ENCODE results near the gene ADCY9. TPM values are rescaled to one million over a fixed set of nuclear protein-coding genes. Genes with fewer than 3 reads are reported as not detected.
A peak's percentile ranks its signal among the peaks of the same experiment; 100 is the strongest.
"Not testable (repeated sequence)": the region's sequence is repeated elsewhere in the genome, so short reads cannot be mapped to it uniquely, and the experiment has no call there.

The ADCY9 gene
- total and polyA plus RNA-seq, 8 donors: 9.8 to 61.1 (median 12.9) TPM

GRCh38 chr16:3948378-3948995 lies 167.8 kb downstream of the ADCY9 start:
- H3K4me3 ChIP-seq: no peak overlapping the region
- H3K27ac ChIP-seq: peak overlapping the region in 1 of 2 donors; percentile 83
- H3K4me1 ChIP-seq: peaks cover 3 to 30% of the 10 kb centered on the region in 2 donors
- H3K9me3 ChIP-seq: no peaks in the 10 kb centered on the region
- DNase-seq (no peak), ATAC-seq (no peak)
- no peak for TF ChIP-seq CTCF (IDR thresholded peaks at IDR 0.05)
- intact Hi-C loops (cut with DNase I): no loop called here
- no peaks in the 10 kb centered on the region for H3K36me3 ChIP-seq
- H3K27me3 ChIP-seq: peaks cover 0 to 3% of the 10 kb centered on the region in 2 donors

GRCh38 chr16:3946604-3947180 lies 169.6 kb downstream of the ADCY9 start:
- peak overlapping the region in 1 of 2 donors; percentile 69 for H3K27ac ChIP-seq

GRCh38 chr16:3945751-3946603 lies 170.3 kb downstream of the ADCY9 start:
- Histone ChIP-seq H3K27ac (peak overlapping the region; percentile 67 to 69), H3K9me3 (no peaks in the 10 kb centered on the region), H3K36me3 (no peaks in the 10 kb centered on the region), H3K4me1 (peaks cover 3 to 25% of the 10 kb centered on the region in 2 donors), H3K4me3 (no peak overlapping the region), H3K27me3 (no peaks in the 10 kb centered on the region)
- ATAC-seq (peak; percentile 75), DNase-seq (peak in 3 of 4 donors; percentile 75 to 88 (median 79))
- no peak for TF ChIP-seq CTCF (IDR thresholded peaks at IDR 0.05)
- intact Hi-C loops (cut with DNase I): no loop called here

More at GRCh38 chr16:3946604-3947180, 169.6 kb downstream of the ADCY9 start:
- ATAC-seq (no peak), DNase-seq (no peak)
- Histone ChIP-seq H3K4me1 (peaks cover 3 to 30% of the 10 kb centered on the region in 2 donors), H3K27me3 (no peaks in the 10 kb centered on the region), H3K36me3 (no peaks in the 10 kb centered on the region), H3K4me3 (no peak overlapping the region), H3K9me3 (no peaks in the 10 kb centered on the region)
- intact Hi-C loops (cut with DNase I): no loop called here
- TF ChIP-seq CTCF (IDR thresholded peaks at IDR 0.05): no peak

- intact Hi-C loops (cut with DNase I); ATAC-seq; H3K27ac ChIP-seq; H3K4me3 ChIP-seq; H3K36me3 ChIP-seq; H3K27me3 ChIP-seq; H3K9me3 ChIP-seq; DNase-seq: not testable (repeated sequence)
- peaks cover 3 to 14% of the 10 kb centered on the region in 2 donors for H3K4me1 ChIP-seq
Measured at GRCh38 chr16:3944457-3944856, 171.8 kb downstream of the ADCY9 start.

GRCh38 chr16:3942146-3942545 lies 174.1 kb downstream of the ADCY9 start:
- ATAC-seq; intact Hi-C loops (cut with DNase I): not testable (repeated sequence)

More at GRCh38 chr16:3942146-3942545, 174.1 kb downstream of the ADCY9 start:
- H3K27me3 ChIP-seq, H3K36me3 ChIP-seq, H3K9me3 ChIP-seq, DNase-seq, H3K4me3 ChIP-seq, H3K27ac ChIP-seq: not testable (repeated sequence)
- peaks cover 12 to 20% of the 10 kb centered on the region in 2 donors for H3K4me1 ChIP-seq

Data from left lung (tissue), 10 donors.